Tibial nerve (tissue), 4 donors: ENCODE results near the gene RPS18.

Experiments used
- CTCF ChIP-seq, 5 experiments: fragments of 200-600 bp in 3 of 5; fragments of 450-650 bp in 2 of 5; sonication (generic) in 3 of 5; IDR thresholded peaks; one replicate each; pipeline ENCODE4 v1.5.1; 2016 to 2019; ENCODE audit warnings: antibody characterized with exemption in 5 of 5, mild to moderate bottlenecking in 3 of 5, moderate library complexity in 2 of 5
- EP300 ChIP-seq, 2 donors: sonication (generic); formaldehyde crosslinking; IDR thresholded peaks; one replicate each; pipeline ENCODE4 v1.6.1; 2017; ENCODE audit warnings: antibody characterized with exemption in 2 of 2, mild to moderate bottlenecking in 1 of 2
- POLR2A ChIP-seq, 2 donors: fragments of 450-650 bp; IDR thresholded peaks; one replicate each; pipeline ENCODE4 v1.6.1; 2017; ENCODE audit warnings: antibody characterized with exemption in 2 of 2, mild to moderate bottlenecking in 2 of 2, moderate library complexity in 2 of 2

DNA sequence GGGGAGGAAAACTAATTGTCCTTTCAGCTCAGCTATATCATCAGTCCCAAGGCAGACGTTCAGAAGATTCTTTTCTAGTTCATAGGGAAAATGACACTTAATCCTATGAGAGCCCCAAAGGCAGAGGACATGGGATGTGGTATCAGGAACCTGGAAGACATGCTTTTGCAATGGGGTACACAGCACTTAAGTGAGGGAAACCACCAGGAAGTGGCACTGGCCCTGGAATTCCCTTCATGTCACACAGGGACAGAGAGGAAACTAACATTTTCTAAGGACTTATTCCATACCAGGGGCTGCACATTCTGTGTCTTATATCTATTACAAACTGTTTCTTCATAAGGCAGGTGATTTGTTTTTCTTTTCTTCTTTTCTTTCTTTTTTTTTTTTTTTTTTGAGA lies 28.4 kb upstream of the RPS18 start:
- no peak for TF ChIP-seq CTCF (IDR thresholded peaks at IDR 0.05)
- TF ChIP-seq EP300 (IDR thresholded peaks at IDR 0.05) = no peak
- TF ChIP-seq POLR2A (IDR thresholded peaks at IDR 0.05) = no peak
